Stimulated activated naive CD8-positive, alpha-beta T cell treated with anti-CD3 and anti-CD28 coated beads, Interleukin-15, Interleukin-2, amounts not matched to agents 100 ng/mL and 50 ng/mL, for 24 hours (primary cell): ENCODE measurements around the gene FBN3.
"Not testable (repeated sequence)": the region's sequence is repeated elsewhere in the genome, so short reads cannot be mapped to it uniquely, and the experiment has no call there.

Experiments used
- H3K27ac Mint-ChIP-seq: one replicate; pipeline ENCODE4 v1.8.0; 2021; ENCODE audit warnings: mild to moderate bottlenecking, mixed read lengths
- H3K27me3 Mint-ChIP-seq: one replicate; pipeline ENCODE4 v1.8.0; 2021; ENCODE audit warnings: mixed read lengths
- H3K36me3 Mint-ChIP-seq: one replicate; pipeline ENCODE4 v1.8.0; 2021; ENCODE audit warnings: low read depth, mixed read lengths
- H3K4me1 Mint-ChIP-seq: one replicate; pipeline ENCODE4 v1.8.0; 2021; ENCODE audit warnings: low read depth, mixed read lengths
- H3K4me3 Mint-ChIP-seq: one replicate; pipeline ENCODE4 v1.8.0; 2021; ENCODE audit warnings: mild to moderate bottlenecking, mixed read lengths
- H3K9me3 Mint-ChIP-seq: one replicate; pipeline ENCODE4 v1.8.0; 2021; ENCODE audit warnings: mixed read lengths

The FBN3 gene

DNA sequence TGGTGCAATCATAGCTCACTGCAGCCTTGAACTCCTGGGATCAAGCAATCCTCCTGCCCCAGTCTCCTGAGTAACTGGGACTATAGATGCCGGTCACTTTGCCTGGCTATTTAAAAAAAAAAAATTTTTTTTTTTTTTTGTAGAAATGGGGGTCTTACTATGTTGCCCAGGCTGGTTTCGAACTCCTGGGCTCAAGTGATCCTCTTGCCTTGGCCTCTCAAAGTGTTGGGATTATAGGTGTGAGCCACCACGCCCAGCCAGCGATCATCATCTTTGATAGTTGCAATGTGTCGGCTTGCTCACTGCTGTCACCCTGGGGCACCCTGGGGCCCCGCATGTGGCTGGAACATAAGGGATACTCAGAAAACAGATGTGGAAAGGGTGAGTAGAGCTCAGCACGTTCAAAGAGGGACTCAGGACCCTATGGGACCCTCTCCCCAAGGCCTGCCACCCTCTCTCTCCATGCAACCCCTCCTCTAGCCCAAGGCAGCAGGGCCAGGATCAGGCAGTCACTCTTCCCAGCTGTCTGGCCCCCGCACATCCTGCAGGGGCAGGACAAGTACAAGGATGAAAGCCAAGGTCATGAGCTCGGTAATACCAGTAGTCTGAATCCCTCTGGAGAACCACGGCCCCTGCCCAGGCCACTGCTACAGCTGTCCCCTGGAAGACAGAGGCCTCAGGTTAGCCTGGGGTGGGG, 103.4 kb downstream of the FBN3 start:
- Mint-ChIP-seq H3K4me3 (no peak overlapping the region), H3K27me3 (peaks cover 4% of the 10 kb centered on the region), H3K4me1 (peaks cover 9% of the 10 kb centered on the region), H3K27ac (no peak overlapping the region), H3K36me3 (no peaks in the 10 kb centered on the region), H3K9me3 (no peaks in the 10 kb centered on the region)

GRCh38 chr19:8044018-8044417, 105.4 kb downstream of the FBN3 start:
- Mint-ChIP-seq H3K27ac (no peak overlapping the region), H3K9me3 (no peaks in the 10 kb centered on the region), H3K27me3 (no peaks in the 10 kb centered on the region), H3K4me3 (no peak overlapping the region), H3K36me3 (no peaks in the 10 kb centered on the region), H3K4me1 (peaks cover 3% of the 10 kb centered on the region)

GRCh38 chr19:8042900-8043299, 106.5 kb downstream of the FBN3 start:
- Mint-ChIP-seq H3K36me3 (no peaks in the 10 kb centered on the region), H3K4me1 (peaks cover 3% of the 10 kb centered on the region), H3K4me3 (no peak overlapping the region)

DNA sequence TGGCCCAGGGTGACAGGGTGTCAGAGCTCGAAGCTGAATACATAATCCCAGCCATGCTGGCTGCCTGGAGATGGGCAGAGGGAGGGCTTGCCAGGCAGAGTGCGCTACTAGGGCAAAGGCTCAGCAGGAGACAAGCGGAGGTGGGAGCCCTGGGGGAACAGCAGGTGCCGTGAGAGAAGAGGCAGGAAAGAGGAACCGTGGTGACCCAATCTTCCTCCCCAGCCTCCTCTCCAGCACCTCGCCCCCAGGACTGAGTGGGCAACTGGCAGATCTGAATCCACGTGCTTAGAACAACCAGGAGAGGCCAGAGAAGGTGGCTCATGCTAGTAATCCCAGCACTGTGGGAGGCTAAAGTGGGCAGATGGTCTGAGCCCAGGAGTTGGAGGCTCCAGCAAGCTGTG, 107.9 kb downstream of the FBN3 start:
- Mint-ChIP-seq H3K36me3 (no peaks in the 10 kb centered on the region), H3K9me3 (no peaks in the 10 kb centered on the region), H3K4me3 (no peak overlapping the region), H3K4me1 (no peaks in the 10 kb centered on the region), H3K27me3 (peaks cover 7% of the 10 kb centered on the region), H3K27ac (no peak overlapping the region)

More at GRCh38 chr19:8042900-8043299, 106.5 kb downstream of the FBN3 start:
- H3K27me3 Mint-ChIP-seq, result no peaks in the 10 kb centered on the region
- no peak overlapping the region for H3K27ac Mint-ChIP-seq
- H3K9me3 Mint-ChIP-seq, result no peaks in the 10 kb centered on the region

DNA sequence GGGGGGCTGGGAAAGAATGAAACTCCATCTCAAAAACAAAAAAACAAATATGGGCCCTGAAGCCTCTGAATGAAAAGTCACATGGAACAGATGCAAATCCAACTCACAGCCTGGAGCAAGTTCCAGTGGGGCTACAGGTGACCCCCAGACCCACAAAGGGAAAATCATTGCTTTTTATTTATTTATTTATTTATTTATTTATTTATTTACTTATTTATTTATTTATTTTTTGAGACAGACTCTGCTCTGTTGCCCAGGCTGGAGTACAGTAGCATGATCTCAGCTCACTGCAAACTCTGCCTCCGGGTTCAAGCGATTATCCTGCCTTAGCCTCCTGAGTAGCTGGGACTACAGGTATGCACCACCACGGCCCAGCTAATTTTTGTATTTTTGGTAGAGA, 110.2 kb downstream of the FBN3 start:
- Mint-ChIP-seq H3K27ac (no peak overlapping the region), H3K9me3 (no peaks in the 10 kb centered on the region), H3K4me3 (no peak overlapping the region), H3K36me3 (no peaks in the 10 kb centered on the region), H3K4me1 (no peaks in the 10 kb centered on the region), H3K27me3 (peaks cover 7% of the 10 kb centered on the region)

- Mint-ChIP-seq H3K27ac (no peak overlapping the region), H3K4me3 (no peak overlapping the region), H3K27me3 (peaks cover 7% of the 10 kb centered on the region), H3K36me3 (no peaks in the 10 kb centered on the region), H3K9me3 (no peaks in the 10 kb centered on the region), H3K4me1 (no peaks in the 10 kb centered on the region)
Measured at GRCh38 chr19:8038815-8039214, 110.6 kb downstream of the FBN3 start.

- Mint-ChIP-seq H3K36me3 (no peaks in the 10 kb centered on the region), H3K4me3 (no peak overlapping the region), H3K27ac (no peak overlapping the region), H3K4me1 (no peaks in the 10 kb centered on the region), H3K9me3 (no peaks in the 10 kb centered on the region), H3K27me3 (peaks cover 12% of the 10 kb centered on the region)
Measured at GRCh38 chr19:8036434-8037099, 112.8 kb downstream of the FBN3 start.

DNA sequence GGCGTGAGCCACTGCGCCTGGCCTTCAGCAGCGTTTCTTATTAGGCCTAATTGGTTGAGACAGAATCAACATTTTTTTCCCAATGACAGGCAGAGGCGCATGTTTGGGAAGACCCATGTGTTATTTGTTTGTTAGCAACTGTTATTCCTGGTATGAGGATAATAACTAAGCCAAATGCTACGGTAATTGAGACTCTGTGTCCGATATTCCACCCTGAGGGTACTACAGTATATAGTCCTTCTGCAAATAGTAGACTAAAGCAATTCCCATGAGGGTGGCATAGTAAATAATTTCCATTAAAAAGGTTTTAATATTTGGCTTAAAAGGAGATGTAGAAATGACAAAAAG, 115.2 kb downstream of the FBN3 start:
- Mint-ChIP-seq H3K9me3 (no peaks in the 10 kb centered on the region), H3K27ac (no peak overlapping the region), H3K4me3 (no peak overlapping the region)

DNA sequence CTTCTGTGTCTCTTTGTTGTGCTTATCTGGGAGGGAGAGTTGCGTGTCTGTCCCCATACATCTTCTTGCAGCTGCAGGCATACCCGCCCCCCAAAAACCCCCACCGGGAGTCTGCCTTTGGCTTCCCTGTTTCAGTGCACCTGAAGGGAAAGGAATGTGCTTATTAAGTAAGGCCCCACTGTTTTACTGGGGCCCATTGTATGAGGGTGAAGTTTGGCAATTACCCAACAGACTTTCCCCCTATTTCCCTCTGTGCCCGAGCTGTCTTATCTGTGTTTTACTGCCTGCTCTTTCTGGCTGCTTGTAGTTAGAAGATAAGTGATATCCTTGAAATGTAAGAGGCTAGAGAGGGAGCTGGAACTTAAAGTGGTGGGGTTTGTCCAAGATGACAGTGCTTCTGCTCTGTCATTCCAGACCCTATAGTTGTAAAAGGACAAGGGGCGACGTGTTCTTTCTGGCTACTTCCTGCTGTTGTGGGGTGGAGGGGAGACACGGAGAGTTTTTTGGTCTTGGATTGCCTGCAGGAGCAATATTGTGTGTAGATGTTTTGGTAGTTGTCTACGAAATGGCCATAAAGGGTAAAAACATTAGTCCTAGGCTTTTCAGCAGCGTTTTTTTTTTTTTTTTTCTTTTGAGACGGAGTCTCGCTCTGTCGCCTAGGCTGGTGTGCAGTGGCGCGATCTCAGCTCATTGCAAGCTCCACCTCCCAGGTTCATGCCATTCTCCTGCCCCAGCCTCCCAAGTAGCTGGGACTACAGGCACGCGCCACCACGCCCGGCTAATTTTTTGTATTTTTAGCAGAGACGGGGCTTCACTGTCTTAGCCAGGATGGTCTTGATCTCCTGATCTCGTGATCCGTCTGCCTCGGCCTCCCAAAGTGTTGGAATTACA, 115.9 kb downstream of the FBN3 start:
- H3K4me1 Mint-ChIP-seq, H3K4me3 Mint-ChIP-seq, H3K36me3 Mint-ChIP-seq, H3K9me3 Mint-ChIP-seq, H3K27ac Mint-ChIP-seq: not testable (repeated sequence)
- peaks cover 12% of the 10 kb centered on the region for H3K27me3 Mint-ChIP-seq

More for the DNA sequence above, 115.2 kb downstream of the FBN3 start:
- Mint-ChIP-seq H3K36me3 (no peaks in the 10 kb centered on the region), H3K4me1 (no peaks in the 10 kb centered on the region), H3K27me3 (peaks cover 12% of the 10 kb centered on the region)

DNA sequence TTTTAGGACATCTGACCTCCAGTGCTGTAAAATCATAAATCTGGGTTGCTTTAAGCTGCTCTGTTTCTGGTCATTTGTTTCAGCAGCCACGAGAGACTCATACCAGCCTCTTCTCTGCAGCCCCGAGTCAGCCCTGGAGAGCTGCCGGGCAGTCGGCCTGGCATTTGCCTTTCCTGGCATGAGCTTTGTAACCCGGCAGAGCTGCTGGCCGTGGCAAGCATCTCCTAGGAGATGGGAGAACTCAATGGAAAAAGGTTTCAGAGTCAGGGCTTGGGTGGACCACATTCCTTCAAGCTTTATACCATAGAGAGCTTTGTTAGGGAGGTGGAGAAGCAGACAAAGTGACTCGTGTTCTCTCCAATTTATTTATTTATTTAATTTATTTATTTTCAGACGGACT, 118.4 kb downstream of the FBN3 start:
- Mint-ChIP-seq H3K9me3 (no peaks in the 10 kb centered on the region), H3K36me3 (no peaks in the 10 kb centered on the region), H3K27ac (no peak overlapping the region), H3K27me3 (peaks cover 5% of the 10 kb centered on the region), H3K4me1 (no peaks in the 10 kb centered on the region), H3K4me3 (no peak overlapping the region)

- H3K27me3 Mint-ChIP-seq, result peaks cover 5% of the 10 kb centered on the region
- no peak overlapping the region for H3K27ac Mint-ChIP-seq
- no peaks in the 10 kb centered on the region for H3K9me3 Mint-ChIP-seq
Measured at GRCh38 chr19:8028951-8029491, 120.4 kb downstream of the FBN3 start.

GRCh38 chr19:8025316-8025715, 124.1 kb downstream of the FBN3 start:
- H3K27ac Mint-ChIP-seq, result no peak overlapping the region
- no peaks in the 10 kb centered on the region for H3K27me3 Mint-ChIP-seq
- H3K4me1 Mint-ChIP-seq, result no peaks in the 10 kb centered on the region
- H3K4me3 Mint-ChIP-seq, result no peak overlapping the region
- H3K9me3 Mint-ChIP-seq, result no peaks in the 10 kb centered on the region
- H3K36me3 Mint-ChIP-seq, result no peaks in the 10 kb centered on the region

More at GRCh38 chr19:8028951-8029491, 120.4 kb downstream of the FBN3 start:
- no peak overlapping the region for H3K4me3 Mint-ChIP-seq
- no peaks in the 10 kb centered on the region for H3K36me3 Mint-ChIP-seq
- H3K4me1 Mint-ChIP-seq, result no peaks in the 10 kb centered on the region

GRCh38 chr19:8024256-8024655, 125.1 kb downstream of the FBN3 start:
- not testable (repeated sequence) for H3K27ac Mint-ChIP-seq, H3K4me3 Mint-ChIP-seq, H3K27me3 Mint-ChIP-seq, H3K9me3 Mint-ChIP-seq, H3K4me1 Mint-ChIP-seq, H3K36me3 Mint-ChIP-seq

- Mint-ChIP-seq H3K27ac (no peak overlapping the region), H3K4me3 (no peak overlapping the region), H3K27me3 (no peaks in the 10 kb centered on the region), H3K4me1 (no peaks in the 10 kb centered on the region), H3K9me3 (no peaks in the 10 kb centered on the region), H3K36me3 (no peaks in the 10 kb centered on the region)
Measured at GRCh38 chr19:8023371-8023770, 126.0 kb downstream of the FBN3 start.

DNA sequence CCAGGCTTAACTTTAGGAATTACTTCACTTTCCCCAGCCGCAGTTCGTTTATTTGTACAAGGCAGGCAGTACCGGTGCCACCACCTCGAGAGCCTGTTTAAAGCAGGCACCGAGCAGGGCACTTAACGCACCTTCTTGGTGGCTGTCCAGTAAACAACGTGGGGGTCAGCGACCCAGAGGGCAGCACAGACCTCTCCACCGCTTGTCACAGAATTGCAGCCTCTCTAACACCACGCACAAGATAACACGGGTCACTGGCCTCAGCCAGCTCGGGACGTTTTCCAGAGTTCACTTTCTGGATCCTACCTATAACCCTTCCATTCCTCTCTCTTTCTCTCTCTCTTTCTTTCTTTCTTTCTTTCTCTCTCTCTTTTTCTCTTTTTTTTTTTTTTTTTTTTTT, 127.1 kb downstream of the FBN3 start:
- no peaks in the 10 kb centered on the region for H3K27me3 Mint-ChIP-seq
- peak overlapping the region; percentile 8 for H3K27ac Mint-ChIP-seq
- H3K4me1 Mint-ChIP-seq, result peaks cover 8% of the 10 kb centered on the region
- H3K4me3 Mint-ChIP-seq, result no peak overlapping the region
- no peaks in the 10 kb centered on the region for H3K36me3 Mint-ChIP-seq
- no peaks in the 10 kb centered on the region for H3K9me3 Mint-ChIP-seq
